GM23248 (cell line): ENCODE measurements around the gene KNTC1. TPM values are rescaled to one million over a fixed set of nuclear protein-coding genes. Genes with fewer than 3 reads are reported as not detected.
A peak's percentile ranks its signal among the peaks of the same experiment; 100 is the strongest.

ENCODE experiments used
- DNase-seq: peaks from one replicate; pipeline ENCODE4 v3.0.0-alpha.2; 2015
- H2AFZ ChIP-seq: fragments of 200-600 bp; sonication (generic); 2 replicates; pipeline ENCODE4 v1.6.1; 2016; ENCODE audit warnings: antibody characterized with exemption
- H3F3A ChIP-seq: fragments of 200-600 bp; sonication (generic); 2 replicates; pipeline ENCODE4 v1.6.1; 2016; ENCODE audit warnings: mild to moderate bottlenecking, antibody characterized with exemption, mixed run types; ENCODE audit not compliant: insufficient read depth
- H3K27ac ChIP-seq: fragments of 200-600 bp; sonication (generic); 2 replicates; pipeline ENCODE4 v1.5.1; 2016; ENCODE audit warnings: mild to moderate bottlenecking
- H3K27me3 ChIP-seq: fragments of 200-600 bp; sonication (generic); replicated peaks from 2 replicates; pipeline ENCODE4 v1.6.1; 2016; ENCODE audit warnings: mild to moderate bottlenecking; ENCODE audit not compliant: insufficient read depth
- H3K36me3 ChIP-seq: fragments of 200-600 bp; sonication (generic); 2 replicates; pipeline ENCODE4 v1.6.1; 2016; ENCODE audit warnings: low read depth, mild to moderate bottlenecking
- H3K4me1 ChIP-seq: fragments of 200-600 bp; sonication (generic); 2 replicates; pipeline ENCODE4 v1.6.1; 2016; ENCODE audit warnings: mild to moderate bottlenecking; ENCODE audit not compliant: insufficient read depth
- H3K4me2 ChIP-seq: fragments of 200-600 bp; sonication (generic); one replicate; pipeline ENCODE4 v1.6.1; 2016; ENCODE audit warnings: mild to moderate bottlenecking; ENCODE audit not compliant: unreplicated experiment
- H3K4me3 ChIP-seq: fragments of 200-600 bp; sonication (generic); 2 replicates; pipeline ENCODE4 v1.5.1; 2016; ENCODE audit warnings: mild to moderate bottlenecking
- H3K79me2 ChIP-seq: fragments of 200-600 bp; sonication (generic); 2 replicates; pipeline ENCODE4 v1.6.1; 2016; ENCODE audit warnings: mild to moderate bottlenecking; ENCODE audit not compliant: insufficient read depth
- H3K9ac ChIP-seq: fragments of 200-600 bp; sonication (generic); 2 replicates; pipeline ENCODE4 v1.6.1; 2016; ENCODE audit warnings: mild to moderate bottlenecking
- H3K9me2 ChIP-seq: fragments of 200-600 bp; sonication (generic); 2 replicates; pipeline ENCODE4 v1.6.1; 2016; ENCODE audit warnings: mixed run types, mild to moderate bottlenecking, moderate library complexity; ENCODE audit not compliant: insufficient read depth
- H3K9me3 ChIP-seq: fragments of 200-600 bp; sonication (generic); one replicate; pipeline ENCODE4 v1.6.1; 2017; ENCODE audit warnings: low read depth
- H4K20me1 ChIP-seq: fragments of 200-600 bp; sonication (generic); 2 replicates; pipeline ENCODE4 v1.6.0; 2016; ENCODE audit not compliant: insufficient read depth
- EZH2 ChIP-seq: fragments of 200-600 bp; sonication (generic); IDR thresholded peaks from 2 replicates; pipeline ENCODE4 v1.6.1; 2018; ENCODE audit warnings: antibody characterized with exemption, mild to moderate bottlenecking; ENCODE audit not compliant: insufficient read depth, poor library complexity, severe bottlenecking
- EZH2phosphoT487 ChIP-seq: fragments of 200-600 bp; sonication (generic); IDR thresholded peaks from 2 replicates; pipeline ENCODE4 v1.6.1; 2018; ENCODE audit warnings: antibody characterized with exemption, moderate library complexity, mild to moderate bottlenecking, low read depth; ENCODE audit not compliant: insufficient read depth
- WGBS, 2 experiments: methylation state at CpG; one replicate each; pipeline ENCODE4 v1.1.6; 2015 to 2017; ENCODE audit warnings: low lambda C conversion rate in 2 of 2, low coverage in 1 of 2; ENCODE audit errors: missing lambda C conversion rate in 2 of 2; 5-methylcytosine and 5-hydroxymethylcytosine counted together
- in situ Hi-C: fragments of 300-500 bp; cut with MboI; formaldehyde crosslinking; loops from 2 replicates; pipeline ENCODE4 v1.15.0; 2020
- polyA plus RNA-seq: library from polyadenylated mRNA; unstranded; fragments of >200 nt; fragmentation: Nextera tagmentation; extraction: Ambion mirVana; gene quantifications from 2 replicates; pipeline ENCODE4 v1.2.1, GENCODE V29; 2016
- total RNA-seq: library from RNA; depleted of rRNA; stranded (reverse); fragments of >200 nt; shearing (Covaris generic); gene quantifications from 2 replicates; pipeline ENCODE4 v1.2.3, GENCODE V29; 2014

Gene KNTC1
- total and polyA plus RNA-seq, 2 experiments from 2014 or later, result 8.1 to 15.5 TPM

DNA sequence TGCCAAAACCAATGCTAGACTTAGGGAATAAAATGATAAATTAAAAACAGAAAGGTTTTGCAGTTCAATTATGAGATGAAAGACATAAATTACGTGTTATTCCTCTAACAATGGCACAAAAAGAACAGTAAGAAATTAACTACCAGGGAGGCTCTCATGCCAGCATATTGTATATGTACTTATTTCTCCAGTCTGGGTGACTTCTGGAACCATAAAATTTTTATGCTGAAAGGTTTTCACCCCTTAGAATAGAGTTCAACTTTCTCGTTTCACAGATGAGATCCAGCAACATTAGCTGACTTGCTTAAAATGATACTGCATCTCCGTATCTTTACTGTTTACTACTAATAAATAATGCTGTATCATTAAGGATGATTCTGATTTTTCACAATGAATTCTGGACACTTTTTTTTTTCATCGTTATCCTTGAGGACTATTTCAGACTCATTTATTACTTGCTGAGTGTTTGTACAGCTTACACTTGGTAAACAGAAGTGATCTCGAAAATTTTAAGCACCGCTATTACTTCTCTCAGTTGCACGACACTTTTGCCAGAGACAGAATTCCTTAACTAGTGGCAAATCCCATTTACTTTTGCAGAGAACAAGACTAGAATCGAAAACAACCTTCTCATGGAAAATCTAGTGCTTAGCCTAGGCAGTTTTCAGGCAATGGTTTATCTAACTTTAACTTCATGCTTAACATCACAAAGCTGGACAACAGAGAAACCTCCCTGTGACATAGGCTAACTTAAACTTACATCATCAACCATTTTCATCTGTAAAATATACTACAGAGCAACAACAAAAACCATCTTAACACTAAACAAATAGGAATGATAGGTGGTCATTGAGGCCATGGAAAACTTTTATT, 3.0 kb upstream of the KNTC1 start:
- no peaks in the 10 kb centered on the region for H3K27me3 ChIP-seq
- H3K9me2 ChIP-seq, result no peaks in the 10 kb centered on the region
- peak overlapping the region; percentile 93 for H3K4me3 ChIP-seq
- H3K4me1 ChIP-seq, result peaks cover 46% of the 10 kb centered on the region
- H2AFZ ChIP-seq, result no peak overlapping the region
- no peaks in the 10 kb centered on the region for H3K9me3 ChIP-seq
- in situ Hi-C loops, result no loop called here
- DNase-seq, result peak; percentile 37
- TF ChIP-seq EZH2phosphoT487 (no peak), EZH2 (no peak)
- peaks cover 37% of the 10 kb centered on the region for H3K36me3 ChIP-seq
- peaks cover 20% of the 10 kb centered on the region for H4K20me1 ChIP-seq
- H3K4me2 ChIP-seq, result peak overlapping the region; percentile 90
- H3K79me2 ChIP-seq, result peaks cover 89% of the 10 kb centered on the region
- 4 to 6% methylated on average over 8 of the region's 8 CpGs for WGBS, 2 experiments
- peaks cover 56% of the 10 kb centered on the region for H3F3A ChIP-seq
- H3K27ac ChIP-seq, result peak overlapping the region; percentile 99
- H3K9ac ChIP-seq, result peak overlapping the region; percentile 99

DNA sequence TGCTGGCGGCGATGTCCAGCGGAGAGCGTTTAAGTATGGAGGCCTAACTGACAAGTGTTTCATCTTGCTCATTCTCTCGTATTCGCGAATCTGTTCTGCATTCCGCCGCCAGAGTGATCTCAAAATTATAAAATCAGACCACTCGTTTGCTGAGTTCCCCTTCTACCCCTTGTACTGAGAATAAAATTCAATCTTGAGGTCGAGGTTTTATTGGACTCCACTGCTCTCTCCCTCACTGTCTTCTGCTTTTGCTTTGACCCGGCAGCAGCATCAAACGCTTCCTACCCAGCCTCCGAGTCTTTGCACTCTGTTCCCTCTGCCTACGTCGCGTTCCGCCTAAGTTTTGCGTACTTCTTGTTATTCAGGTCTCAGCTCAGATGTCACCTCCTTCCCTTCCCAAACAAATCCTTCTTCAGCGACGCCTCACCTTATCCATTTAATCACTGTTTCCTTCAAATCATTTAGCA, 462 bp downstream of the KNTC1 start:
- DNase-seq, result peak; percentile 56
- peak overlapping the region; percentile 56 for H3K27ac ChIP-seq
- no peaks in the 10 kb centered on the region for H3K9me2 ChIP-seq
- peaks cover 13% of the 10 kb centered on the region for H4K20me1 ChIP-seq
- peaks cover 27% of the 10 kb centered on the region for H3F3A ChIP-seq
- peak overlapping the region; percentile 86 for H3K4me2 ChIP-seq
- peak overlapping the region; percentile 91 for H2AFZ ChIP-seq
- H3K4me1 ChIP-seq, result peaks cover 29% of the 10 kb centered on the region
- TF ChIP-seq EZH2phosphoT487, result no peak
- peak overlapping the region; percentile 81 for H3K4me3 ChIP-seq
- WGBS, 2 experiments, result 1% methylated on average over 21 of the region's 21 CpGs
- peaks cover 7% of the 10 kb centered on the region; the same call in 1 of the 2 replicates for H3K36me3 ChIP-seq
- no peaks in the 10 kb centered on the region for H3K9me3 ChIP-seq
- in situ Hi-C loops, result no loop called here
- H3K79me2 ChIP-seq, result peaks cover 84% of the 10 kb centered on the region
- H3K9ac ChIP-seq, result peak overlapping the region; percentile 80
- no peaks in the 10 kb centered on the region for H3K27me3 ChIP-seq

DNA sequence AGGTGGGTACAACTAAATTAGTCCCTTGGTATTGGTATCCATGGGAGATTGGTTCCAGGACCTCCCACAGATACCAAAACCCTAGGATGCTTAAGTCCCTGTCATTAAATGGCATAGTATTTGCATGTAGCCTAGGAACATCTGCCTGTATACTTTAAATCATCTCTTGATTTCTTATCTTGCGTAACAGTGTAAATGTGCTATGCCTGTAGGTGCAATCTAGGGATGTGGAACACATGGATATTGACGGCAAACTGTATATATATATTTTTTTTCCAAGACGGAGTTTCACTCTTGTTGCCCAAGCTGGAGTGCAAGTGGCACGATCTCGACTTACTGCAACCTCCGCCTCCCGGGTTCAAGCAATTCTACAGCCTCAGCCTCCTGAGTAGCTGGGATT, 1.5 kb downstream of the KNTC1 start:
- no peaks in the 10 kb centered on the region for H3K9me2 ChIP-seq
- no peak overlapping the region for H3K27ac ChIP-seq
- H3K4me3 ChIP-seq, result peak overlapping the region; percentile 81
- peaks cover 7% of the 10 kb centered on the region; the same call in 1 of the 2 replicates for H3K36me3 ChIP-seq
- 90 to 91% methylated on average over 7 of the region's 7 CpGs for WGBS, 2 experiments
- in situ Hi-C loops, result no loop called here
- H3K4me2 ChIP-seq, result peak overlapping the region; percentile 86
- peak overlapping the region; percentile 91 for H2AFZ ChIP-seq
- H3K27me3 ChIP-seq, result no peaks in the 10 kb centered on the region
- H3K79me2 ChIP-seq, result peaks cover 83% of the 10 kb centered on the region
- TF ChIP-seq EZH2phosphoT487 (no peak), EZH2 (no peak)
- H3F3A ChIP-seq, result peaks cover 26% of the 10 kb centered on the region
- H3K9me3 ChIP-seq, result no peaks in the 10 kb centered on the region
- DNase-seq, result no peak
- H4K20me1 ChIP-seq, result peaks cover 11% of the 10 kb centered on the region
- H3K9ac ChIP-seq, result peak overlapping the region; percentile 80; the same call in 1 of the 2 replicates
- peaks cover 18% of the 10 kb centered on the region for H3K4me1 ChIP-seq

DNA sequence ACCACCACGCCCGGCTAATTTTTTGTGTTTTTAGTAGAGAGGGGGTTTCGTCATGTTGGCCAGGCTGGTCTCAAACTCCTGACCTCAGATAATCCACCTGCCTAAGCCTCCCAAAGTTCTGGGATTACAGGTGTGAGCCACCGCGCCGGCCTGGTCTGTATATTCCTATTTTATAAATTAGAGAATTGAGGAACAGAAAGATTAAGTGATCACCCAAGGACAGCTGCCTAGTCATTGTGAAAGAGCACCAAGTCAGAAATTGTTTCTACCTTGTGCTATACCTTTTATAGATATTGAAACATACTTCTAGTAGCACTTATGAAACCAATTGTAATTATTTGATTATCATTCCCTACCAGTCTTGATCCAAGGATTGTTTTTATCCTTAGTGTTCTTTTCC, 1.9 kb downstream of the KNTC1 start:
- in situ Hi-C loops, result no loop called here
- H3K27me3 ChIP-seq, result no peaks in the 10 kb centered on the region
- H3K4me2 ChIP-seq, result no peak overlapping the region
- H4K20me1 ChIP-seq, result peaks cover 7% of the 10 kb centered on the region
- H3K9me2 ChIP-seq, result no peaks in the 10 kb centered on the region
- H3K9me3 ChIP-seq, result no peaks in the 10 kb centered on the region
- no peak for DNase-seq
- peaks cover 22% of the 10 kb centered on the region for H3F3A ChIP-seq
- H3K4me1 ChIP-seq, result peaks cover 15% of the 10 kb centered on the region; the same call in 1 of the 2 replicates
- H3K9ac ChIP-seq, result no peak overlapping the region
- TF ChIP-seq EZH2phosphoT487 (no peak), EZH2 (no peak)
- no peak overlapping the region for H2AFZ ChIP-seq
- peaks cover 7% of the 10 kb centered on the region; the same call in 1 of the 2 replicates for H3K36me3 ChIP-seq
- 94 to 99% methylated on average over 6 of the region's 6 CpGs for WGBS, 2 experiments
- H3K4me3 ChIP-seq, result no peak overlapping the region
- peaks cover 80% of the 10 kb centered on the region for H3K79me2 ChIP-seq
- no peak overlapping the region for H3K27ac ChIP-seq
